GM13977 (cell line): ENCODE results near the gene EXD3.
"Not testable (repeated sequence)": the region's sequence is repeated elsewhere in the genome, so short reads cannot be mapped to it uniquely, and the experiment has no call there.

Experiments used
- DNase-seq: peaks from one replicate; pipeline ENCODE4 v3.0.0; 2012; ENCODE audit warnings: low spot score
- in situ Hi-C: fragments of 300-500 bp; cut with MboI; formaldehyde crosslinking; loops from one replicate; pipeline ENCODE4 v1.12.0; 2022; ENCODE audit warnings: low sequenced_read_pairs, low pct_unique_long_range_greater_than_20kb, mixed read lengths, inconsistent platforms; ENCODE audit not compliant: unreplicated experiment
- TF ChIP-seq, protein P1 (sequence below): IDR thresholded peaks from 2 replicates; pipeline ENCODE4 v1.5.1; 2012; ENCODE audit warnings: mild to moderate bottlenecking, control low read depth; ENCODE audit not compliant: insufficient read depth; ENCODE audit errors: extremely low read depth, missing control alignments

The EXD3 gene

DNA sequence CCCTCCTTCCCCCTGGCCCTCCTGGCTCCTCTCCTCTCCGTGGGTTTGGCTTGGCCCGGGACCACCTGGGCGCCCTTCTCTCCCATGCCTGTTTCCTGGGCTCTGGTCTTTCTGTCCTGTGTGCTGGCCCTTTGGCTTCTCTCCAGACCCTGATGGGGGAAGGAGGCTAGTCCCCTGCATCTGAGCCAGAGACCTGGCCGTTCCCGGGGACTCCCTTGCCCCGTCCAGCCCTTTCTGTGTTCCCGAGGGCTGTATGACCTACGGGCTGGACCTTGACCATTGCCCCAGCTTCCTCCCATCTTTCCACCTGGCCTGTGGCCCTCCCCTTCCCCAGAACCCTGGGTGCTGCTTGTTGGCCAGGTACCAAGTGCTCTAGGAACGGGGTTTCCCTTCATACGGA, 159.5 kb downstream of the EXD3 start:
- in situ Hi-C loops, result no loop called here
- DNase-seq, result no peak
- TF ChIP-seq, protein P1, sequence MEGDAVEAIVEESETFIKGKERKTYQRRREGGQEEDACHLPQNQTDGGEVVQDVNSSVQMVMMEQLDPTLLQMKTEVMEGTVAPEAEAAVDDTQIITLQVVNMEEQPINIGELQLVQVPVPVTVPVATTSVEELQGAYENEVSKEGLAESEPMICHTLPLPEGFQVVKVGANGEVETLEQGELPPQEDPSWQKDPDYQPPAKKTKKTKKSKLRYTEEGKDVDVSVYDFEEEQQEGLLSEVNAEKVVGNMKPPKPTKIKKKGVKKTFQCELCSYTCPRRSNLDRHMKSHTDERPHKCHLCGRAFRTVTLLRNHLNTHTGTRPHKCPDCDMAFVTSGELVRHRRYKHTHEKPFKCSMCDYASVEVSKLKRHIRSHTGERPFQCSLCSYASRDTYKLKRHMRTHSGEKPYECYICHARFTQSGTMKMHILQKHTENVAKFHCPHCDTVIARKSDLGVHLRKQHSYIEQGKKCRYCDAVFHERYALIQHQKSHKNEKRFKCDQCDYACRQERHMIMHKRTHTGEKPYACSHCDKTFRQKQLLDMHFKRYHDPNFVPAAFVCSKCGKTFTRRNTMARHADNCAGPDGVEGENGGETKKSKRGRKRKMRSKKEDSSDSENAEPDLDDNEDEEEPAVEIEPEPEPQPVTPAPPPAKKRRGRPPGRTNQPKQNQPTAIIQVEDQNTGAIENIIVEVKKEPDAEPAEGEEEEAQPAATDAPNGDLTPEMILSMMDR, result no peak

DNA sequence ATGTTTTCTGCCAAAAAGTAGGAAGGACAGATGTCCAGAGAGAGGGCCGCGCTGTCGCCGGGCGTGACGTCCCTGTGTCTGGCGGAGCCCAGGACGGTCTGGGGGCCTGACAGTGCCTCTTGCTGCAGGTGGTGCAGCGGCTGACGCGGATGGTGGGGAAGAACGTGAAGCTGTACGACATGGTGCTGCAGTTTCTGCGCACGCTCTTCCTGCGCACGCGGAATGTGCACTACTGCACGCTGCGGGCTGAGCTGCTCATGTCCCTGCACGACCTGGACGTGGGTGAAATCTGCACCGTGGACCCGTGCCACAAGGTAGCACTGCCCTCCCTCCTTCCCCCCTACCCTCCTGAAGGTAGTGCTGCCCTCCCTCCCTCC, 160.1 kb downstream of the EXD3 start:
- in situ Hi-C loops, result no loop called here
- no peak for DNase-seq
- TF ChIP-seq, protein P1, result no peak

DNA sequence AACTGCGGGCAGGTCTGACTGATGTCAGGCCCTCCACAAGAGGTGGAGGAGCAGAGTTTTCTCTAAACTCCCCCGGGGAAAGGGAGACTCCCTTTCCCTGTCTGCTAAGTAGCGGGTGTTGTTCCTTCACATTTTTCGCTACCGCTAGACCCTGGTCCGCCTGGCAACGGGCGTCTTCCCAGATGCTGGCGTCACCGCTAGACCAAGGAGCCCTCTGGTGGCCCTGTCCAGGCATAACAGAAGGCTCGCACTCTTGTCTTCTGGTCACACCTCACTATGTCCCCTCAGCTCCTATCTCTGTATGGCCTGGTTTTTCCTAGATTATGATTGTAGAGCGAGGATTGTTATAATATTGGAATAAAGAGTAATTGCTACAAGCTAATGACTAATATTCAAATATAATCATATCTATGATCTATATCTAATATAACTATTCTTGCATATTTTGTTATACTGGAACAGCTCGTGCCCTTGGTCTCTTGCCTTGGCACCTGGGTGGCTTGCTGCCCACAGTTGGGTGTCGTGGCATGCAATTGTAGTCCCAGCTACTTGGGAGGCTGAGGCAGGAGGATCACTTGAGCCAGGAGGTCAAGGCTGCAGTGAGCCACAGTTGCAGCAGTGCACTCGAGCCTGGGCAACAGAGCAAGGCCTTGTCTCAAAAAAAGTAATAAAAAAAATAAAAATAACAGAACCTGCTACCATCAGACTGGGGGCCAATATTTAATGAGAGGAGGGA, 160.6 kb downstream of the EXD3 start:
- TF ChIP-seq, protein P1, result peak; percentile 12
- in situ Hi-C loops, DNase-seq: not testable (repeated sequence)
